Activated CD4-positive, CD25-positive, alpha-beta regulatory T cell treated with anti-CD3 and anti-CD28 coated beads, Interleukin-2, amount 50 U/mL, for 24 hours (primary cell): ENCODE measurements around the gene VEGFB.

Experiments used
- ATAC-seq, 2 donors: fragments of 150-1000 bp; cut with Tn5 transposase; one replicate each; pipeline ENCODE4 v1.10.0; 2021; ENCODE audit warnings: mild to moderate bottlenecking in 1 of 2, moderate library complexity in 1 of 2

Gene VEGFB

DNA sequence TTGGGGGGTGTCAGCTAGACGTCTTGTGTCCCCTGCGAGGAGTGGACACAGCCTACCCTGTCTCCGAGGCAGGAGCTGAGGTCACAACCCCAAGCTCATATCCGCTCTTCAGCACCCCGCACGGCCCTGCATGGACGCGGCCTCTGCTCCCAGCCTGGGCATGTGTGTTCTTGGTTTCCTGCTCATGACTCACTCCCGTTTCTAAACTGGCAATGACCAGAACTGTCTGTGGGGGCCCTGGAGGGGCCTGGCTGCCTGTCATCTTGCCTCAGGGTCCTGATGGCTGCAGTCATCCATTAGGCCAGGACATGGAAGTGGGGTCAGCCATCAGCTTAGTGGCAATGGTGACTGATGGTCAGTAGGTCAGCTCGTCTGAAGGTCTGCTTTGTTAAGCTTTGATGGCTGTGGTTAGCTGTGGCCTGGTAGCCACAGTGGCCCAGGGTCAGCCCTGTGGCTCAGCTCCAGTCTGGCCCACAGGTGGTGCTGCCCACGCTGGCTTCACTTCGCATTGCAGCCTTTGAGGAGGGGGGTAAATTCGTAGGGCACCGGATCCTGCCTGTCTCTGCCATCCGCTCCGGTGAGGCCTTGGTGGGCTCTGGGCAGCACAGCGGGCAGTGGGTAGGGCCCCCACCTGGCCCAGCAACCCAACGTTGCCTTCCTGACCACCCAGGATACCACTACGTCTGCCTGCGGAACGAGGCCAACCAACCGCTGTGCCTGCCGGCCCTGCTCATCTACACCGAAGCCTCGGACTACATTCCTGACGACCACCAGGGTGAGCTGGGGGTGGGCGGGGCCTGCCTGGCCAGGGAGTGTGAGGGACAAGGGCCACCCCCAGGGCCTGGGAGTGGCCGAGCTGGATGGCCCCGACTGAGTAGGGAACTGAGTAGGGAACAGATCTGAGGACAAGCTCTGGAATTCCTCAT, 28.9 kb downstream of the VEGFB start:
- ATAC-seq = no peak

DNA sequence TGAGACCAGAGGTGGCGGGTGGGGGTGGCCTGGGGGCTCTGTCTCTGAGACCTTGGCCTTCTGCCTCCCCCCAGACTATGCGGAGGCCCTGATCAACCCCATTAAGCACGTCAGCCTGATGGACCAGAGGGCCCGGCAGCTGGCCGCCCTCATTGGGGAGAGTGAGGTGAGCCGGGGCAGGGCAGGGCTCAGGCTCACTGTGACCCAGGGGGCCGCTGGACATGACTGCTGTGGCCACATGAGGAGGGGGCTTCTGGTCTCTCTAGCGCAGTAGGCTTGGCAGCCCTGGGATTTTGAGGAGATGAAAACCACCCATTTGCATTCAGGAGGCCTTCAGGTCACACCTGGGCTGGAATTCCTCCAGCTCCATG, 29.5 kb downstream of the VEGFB start:
- no peak for ATAC-seq

DNA sequence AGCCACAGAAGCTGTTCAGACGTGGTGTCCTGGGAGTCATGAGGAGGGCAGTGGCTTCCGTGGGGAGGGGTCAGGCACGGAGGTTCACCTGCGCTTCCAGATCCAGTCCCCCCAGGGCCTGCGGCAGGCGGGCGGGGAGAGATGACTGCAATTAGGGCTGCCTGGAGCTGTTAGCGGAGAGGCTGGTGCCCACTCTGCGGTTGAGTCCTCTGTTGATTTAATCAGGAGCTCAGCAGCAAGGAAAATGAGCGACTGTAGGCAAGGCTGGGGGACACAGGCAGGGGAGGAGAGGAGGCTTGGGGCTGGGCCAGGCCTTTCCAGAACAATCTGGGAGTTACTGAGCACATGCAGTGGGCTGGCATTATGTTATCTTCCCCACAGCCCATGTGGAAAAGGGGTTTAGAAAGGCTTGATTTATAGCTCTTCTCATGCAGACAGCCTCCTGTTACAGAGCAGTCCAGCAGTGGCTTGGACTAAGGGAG, 30.0 kb downstream of the VEGFB start:
- ATAC-seq = no peak

DNA sequence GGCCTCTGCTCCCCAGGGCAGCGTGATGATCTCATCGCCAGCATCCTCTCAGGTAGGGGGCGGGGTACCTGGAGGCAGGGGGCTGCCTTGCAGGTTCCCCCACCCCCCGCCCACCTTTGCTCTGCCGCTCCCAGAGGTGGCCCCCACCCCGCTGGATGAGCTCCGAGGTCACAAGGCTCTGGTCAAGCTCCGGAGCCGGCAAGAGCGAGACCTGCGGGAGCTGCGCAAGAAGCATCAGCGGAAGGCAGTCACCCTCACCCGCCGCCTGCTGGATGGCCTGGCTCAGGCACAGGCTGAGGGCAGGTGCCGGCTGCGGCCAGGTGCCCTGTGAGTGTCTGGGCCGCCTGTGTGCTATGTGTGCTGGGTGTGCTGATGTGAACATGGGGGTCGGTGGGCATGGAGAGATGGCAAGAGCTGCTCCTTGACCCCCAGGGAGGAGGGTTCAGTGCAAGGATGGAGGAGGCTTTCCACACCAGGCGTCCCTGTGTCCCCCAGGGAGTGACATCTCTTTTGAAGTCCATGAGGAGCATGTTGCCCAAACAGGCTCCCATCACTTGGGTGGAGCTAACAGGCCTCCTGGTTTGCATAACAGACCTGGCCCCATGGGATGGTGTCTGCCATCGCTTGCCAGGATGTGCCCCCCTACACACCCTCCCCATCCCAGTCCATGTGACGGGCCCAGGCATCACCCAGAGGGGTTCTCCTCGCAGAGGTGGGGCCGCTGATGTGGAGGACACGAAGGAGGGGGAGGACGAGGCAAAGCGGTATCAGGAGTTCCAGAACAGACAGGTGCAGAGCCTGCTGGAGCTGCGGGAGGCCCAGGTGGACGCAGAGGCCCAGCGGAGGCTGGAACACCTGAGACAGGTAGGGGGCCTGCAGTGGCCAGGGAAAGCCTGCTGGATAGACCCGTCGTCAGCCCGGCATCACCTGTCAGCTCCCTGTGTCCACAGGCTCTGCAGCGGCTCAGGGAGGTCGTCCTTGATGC, 31.1 kb downstream of the VEGFB start:
- no peak for ATAC-seq

DNA sequence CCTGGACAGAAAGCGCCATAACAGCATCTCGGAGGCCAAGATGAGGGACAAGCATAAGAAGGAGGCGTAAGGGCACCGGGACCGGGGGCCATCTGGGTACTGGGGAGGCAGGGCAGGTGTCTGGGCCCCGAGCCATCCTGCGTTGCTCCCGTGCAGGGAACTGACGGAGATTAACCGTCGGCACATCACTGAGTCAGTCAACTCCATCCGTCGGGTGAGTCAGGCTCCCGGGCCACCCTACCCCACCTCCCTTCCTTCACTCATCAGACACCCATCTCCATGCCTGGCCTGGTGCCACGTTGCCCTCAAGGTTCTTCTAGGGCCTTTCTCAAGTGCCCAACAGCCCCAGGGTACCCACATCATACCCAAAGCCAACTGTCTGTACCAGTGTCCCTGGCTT, 32.0 kb downstream of the VEGFB start:
- no peak for ATAC-seq

DNA sequence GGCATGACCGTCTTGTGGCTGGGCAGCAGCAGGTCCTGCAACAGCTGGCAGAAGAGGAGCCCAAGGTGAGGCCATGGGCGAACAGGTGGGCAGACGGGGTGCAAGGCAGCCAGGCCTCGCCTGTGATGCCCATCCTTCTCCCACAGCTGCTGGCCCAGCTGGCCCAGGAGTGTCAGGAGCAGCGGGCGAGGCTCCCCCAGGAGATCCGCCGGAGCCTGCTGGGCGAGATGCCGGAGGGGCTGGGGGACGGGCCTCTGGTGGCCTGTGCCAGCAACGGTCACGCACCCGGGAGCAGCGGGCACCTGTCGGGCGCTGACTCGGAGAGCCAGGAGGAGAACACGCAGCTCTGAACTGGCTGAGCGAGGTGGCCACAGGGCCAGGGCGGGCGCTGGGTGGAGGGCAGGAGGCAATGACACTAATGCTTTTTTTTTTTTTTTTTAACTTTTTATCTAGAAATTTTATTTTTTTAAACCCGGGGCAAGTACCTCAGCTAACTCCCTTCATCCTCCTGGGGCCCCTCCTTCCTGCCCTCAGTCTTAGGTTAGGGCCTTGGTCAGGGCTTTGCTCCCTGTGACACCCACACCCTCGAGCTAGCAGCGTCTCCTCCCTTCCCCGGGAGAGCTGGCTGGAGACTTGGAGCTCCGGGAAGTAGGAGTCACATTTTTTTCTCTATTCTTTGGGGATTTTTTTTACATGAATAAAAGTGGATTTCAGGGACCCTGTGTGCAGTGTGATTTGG, 33.0 kb downstream of the VEGFB start:
- ATAC-seq = no peak

DNA sequence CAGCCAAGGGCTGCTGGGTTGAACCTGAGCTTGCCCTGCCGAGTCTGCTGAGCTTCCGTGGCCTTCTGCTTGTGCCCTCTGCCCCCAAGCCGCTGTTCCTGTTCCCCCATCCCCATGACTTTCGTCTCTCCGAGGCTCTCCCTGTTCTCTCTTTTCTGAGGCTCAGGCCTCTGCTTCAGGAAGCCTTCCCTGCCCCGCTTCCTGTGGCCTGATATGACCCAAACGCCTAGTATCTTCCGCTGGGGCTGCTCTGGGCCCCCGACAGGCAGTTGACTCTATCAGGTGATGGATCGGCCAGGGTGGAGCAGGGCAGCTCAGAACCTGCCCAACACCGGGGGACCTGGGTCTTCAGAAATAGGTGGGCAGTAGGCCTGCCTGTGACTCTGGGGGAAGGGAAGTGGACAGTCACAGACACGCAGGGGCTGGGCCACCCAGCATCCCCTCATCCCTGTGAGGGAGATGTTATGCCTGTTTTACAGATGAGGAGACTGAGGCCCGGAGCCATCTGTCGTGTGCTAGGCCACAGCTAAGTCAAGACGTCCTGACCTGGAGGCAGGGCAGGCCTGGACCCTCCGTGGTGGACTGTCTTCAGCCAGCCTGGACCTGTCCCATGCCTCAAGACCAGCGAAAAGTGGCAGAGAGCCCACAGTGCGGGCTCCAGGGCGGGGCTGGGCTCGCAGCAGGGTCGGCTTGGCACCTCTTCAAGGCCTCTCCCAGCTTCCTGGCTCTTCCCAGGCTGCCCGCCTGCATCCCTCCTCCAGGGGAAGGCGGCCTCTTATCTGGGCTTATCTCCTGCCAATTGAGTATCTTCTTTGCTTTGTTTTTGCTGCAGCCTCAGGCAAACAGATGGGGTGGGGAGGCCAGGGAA, 33.9 kb downstream of the VEGFB start:
- ATAC-seq = no peak

DNA sequence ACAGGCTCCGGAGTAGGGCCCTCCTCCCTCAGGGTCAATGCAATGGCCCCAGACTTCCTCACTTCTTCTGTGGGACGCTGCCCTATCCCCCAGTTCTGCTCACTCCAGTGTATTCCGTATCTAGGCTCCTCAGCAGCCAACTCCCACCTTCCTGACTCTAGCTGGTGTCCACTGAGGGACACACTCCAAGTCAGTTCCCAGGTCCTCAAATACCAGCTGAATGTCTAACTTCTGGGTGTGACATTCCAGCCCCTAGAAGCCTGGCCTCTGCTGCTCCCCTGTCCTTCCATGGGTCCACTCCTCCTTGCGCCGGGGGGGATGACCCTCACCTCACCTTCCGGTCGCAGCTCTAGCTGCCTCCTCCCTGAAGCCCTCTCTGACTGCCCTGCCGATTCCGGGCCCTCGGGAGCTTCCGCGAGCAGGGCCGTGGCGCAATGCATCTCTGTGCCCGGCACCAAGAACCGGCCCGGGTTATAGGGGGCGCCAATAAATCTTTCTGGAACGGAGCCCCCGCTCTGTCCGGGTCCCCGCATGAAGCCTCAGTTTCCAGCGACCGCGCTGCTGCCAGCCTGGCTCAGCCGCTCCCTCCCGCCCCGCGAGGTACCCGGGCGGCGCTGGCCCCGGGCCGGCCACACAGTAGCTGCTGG, 34.6 kb downstream of the VEGFB start:
- ATAC-seq = peak; percentile 1 to 13

DNA sequence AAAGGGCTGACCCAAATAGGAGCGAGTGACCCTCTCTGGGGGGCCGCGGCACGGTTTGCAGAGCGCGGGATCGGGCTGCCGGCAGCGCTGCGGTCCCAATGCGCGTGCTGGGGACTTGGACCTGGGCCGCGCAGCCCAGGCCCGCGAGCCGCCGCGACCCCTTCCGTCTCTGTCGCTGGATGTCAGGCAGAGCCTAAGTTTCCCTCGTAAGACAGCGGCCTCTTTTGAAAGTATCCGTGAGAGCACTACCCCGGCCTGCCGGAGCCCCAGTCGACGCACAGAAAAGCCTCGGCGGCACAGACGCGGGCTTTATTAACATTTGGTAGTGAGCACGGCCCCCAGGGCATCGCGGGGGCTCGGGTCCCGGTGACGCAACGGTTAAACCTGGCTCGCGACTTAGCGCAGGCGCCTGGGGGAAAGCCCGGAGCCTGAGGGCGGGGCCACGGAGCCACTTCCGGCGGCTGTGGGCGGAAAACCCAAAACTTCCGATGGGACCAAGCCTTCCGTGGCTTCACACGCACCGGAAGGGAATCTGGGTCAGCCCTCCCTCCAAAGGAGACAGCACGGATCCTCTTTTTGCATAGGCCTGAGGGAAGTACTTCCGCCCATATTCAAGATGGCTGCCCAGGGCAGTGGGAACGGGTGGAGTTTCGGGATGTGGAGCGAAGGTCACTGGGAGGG, 35.3 kb downstream of the VEGFB start:
- ATAC-seq = peak; percentile 81 to 83

DNA sequence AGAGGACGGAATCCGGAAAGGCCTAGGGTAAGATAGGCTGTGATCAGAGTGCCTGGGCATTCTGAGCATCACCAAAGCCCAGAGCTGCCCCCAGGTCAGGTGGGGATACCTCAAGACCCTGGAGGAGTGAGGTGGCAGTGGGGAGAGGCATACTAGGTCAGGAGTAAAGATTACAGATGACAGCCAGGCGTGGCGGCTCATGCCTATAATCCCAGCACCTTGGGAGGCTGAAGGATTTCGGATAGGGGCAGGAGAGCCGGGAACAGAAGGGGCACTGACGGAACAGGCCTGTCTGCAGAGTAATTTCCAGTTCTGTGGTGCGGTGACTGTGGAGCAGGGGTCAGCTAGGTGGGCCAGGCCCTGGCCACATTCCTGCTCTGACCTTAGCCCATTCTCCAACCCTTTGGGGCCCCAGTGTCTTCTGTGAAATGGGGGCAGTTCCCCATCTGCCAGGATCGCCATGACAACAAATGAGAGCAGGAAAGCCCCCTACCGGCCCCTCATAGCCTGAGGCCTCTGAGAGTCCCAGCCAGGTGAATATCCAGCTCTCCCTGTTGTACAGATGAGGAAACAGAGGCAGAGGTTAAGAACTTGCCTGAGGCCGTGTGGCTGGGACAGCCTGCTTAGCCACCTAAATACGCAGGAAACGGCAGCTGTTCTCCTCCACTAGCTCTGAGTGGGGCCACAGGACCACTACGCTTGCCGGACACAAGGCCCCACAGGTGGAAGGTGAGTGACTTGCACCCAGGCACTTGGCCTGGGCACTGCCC, 40.8 kb downstream of the VEGFB start:
- ATAC-seq = no peak

DNA sequence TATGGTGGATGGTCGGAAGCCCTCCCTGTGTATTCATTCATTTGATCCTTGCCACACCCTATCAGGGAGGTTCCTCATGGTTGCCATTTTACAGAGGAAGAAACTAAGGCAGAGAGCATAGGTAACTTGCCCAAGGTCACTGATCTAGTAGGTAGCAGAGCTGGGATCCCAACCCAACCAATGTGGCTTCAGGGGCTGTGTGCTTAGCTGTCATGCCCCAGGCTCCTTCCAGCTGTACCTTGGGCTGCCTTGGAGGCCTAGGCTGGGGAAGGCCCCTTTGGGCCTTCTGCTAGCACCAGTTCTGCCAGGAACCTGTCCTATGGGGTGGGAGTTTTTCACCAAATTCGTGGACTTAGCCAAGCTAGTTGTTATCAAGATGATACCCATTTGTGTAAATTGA, 41.5 kb downstream of the VEGFB start:
- no peak for ATAC-seq

DNA sequence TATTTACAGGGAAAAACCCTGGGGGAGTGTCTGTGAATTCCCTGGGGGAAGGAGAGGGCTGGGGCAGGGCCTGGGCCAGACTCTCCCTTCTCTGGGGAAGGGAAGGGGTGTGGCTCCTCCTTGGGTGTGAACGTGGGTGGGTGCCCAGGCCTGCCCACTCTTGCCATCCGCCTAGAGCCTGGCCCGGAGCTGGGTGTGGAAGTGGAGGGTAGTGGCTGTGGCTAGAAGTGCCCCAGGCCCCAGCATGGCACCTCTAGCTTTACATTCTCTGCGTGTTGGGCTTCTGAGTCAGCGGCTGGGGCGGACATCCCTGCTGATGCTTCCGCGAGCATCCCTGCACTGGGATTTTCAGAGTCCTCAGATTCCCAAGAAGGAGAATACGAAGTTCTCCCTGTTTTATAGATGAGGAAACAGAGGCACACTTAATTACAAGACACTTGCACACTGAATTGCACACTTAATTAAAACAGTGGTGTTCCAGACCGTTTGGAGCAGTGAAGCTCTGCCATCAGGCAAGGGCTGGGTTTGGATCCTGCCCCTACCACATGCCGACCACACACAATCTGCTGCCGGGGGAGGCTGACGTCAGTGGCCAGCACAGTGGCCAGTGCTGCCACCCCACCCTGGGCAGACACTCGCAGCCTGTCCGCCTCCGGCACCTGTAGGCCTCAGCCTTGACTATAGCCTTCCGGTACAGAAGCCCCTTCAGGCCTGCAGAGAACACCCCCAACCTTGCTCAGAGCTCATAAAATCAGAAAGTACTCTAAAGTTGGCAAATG, 42.5 kb downstream of the VEGFB start:
- no peak for ATAC-seq

DNA sequence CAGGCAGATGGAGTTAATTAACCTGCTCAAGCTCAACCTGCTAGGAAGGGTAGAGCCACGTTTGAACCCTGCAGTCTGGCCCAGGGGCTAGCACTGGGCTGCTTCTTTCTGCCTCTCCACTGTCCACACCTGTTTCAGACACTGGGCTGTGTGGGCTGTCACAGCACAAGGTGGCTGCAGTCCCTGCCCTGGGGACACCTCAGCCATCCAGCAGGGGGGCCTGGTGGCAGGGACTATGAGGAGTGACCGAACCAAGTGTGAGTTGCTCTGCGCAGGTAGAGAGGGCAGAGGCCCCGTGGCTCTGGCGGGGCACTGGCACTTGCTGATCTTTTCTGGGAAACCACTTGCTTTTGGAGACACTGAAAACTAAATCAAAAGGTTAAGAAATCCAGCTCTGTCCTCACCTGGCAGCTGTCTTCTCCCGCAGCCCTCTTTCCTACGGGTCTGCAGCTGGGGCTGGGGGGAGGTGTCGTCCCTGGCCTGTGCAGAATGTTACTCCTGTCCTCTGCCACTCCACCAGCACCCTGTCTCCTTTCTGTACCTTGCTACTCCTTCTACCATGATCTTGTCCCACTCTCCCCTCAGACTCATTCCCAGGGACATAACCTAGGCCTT, 44.3 kb downstream of the VEGFB start:
- no peak for ATAC-seq

DNA sequence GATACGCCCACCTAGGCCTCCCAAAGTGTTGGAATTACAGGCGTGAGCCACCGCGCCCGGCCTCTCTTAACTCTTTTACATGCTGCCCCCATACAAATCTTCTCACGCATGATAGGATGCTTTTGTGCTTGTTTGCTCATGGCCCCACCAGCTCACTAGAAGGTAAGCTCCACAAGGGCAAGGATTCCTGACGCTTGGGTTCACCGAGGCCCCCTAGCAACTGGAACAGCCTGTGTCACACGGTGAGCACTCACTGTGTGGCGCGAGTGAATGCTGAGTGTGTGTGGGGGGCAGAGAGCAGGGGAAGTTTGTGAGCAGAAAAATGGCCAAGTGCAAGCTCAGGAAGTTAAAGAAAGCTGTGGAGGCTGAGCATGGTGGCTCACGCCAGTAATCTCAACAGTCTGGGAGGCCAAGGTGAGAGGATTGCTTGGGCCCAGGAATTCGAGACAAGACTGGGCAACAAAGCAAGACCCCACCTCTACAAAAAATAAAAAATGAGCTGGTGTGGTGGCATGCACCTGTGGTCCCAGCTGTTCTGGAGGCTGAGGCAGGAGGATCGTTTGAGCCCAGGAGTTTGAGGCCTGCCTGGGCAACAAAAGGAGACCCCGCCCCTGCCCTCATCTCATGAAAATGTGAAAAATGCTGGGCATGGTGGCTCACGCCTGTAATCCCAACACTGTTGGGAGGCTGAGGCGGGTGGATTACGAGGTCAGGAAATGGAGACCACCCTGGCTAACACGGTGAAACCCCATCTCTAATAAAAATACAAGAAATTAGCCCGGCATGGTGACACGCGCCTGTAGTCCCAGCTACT, 47.8 kb downstream of the VEGFB start:
- no peak for ATAC-seq

DNA sequence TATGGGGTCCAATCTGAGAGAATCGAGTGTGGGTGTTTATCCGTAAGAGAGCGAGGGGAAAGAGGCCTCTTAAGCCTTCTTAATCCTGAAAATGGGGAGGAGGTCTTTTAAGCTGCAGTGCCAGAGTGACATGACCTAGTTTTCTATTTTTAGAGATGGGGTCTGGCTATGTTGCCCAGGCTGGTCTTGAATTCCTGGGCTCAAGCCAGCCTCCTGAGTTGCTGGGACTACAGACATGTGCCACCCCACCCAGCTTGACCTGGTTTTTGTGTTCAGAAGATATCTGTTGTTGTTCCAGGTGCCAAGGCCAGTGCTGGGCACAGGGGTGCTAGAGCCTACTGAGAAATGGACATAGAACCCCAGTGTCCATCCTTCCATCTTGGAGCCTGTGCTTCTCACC, 48.7 kb downstream of the VEGFB start:
- ATAC-seq = no peak

DNA sequence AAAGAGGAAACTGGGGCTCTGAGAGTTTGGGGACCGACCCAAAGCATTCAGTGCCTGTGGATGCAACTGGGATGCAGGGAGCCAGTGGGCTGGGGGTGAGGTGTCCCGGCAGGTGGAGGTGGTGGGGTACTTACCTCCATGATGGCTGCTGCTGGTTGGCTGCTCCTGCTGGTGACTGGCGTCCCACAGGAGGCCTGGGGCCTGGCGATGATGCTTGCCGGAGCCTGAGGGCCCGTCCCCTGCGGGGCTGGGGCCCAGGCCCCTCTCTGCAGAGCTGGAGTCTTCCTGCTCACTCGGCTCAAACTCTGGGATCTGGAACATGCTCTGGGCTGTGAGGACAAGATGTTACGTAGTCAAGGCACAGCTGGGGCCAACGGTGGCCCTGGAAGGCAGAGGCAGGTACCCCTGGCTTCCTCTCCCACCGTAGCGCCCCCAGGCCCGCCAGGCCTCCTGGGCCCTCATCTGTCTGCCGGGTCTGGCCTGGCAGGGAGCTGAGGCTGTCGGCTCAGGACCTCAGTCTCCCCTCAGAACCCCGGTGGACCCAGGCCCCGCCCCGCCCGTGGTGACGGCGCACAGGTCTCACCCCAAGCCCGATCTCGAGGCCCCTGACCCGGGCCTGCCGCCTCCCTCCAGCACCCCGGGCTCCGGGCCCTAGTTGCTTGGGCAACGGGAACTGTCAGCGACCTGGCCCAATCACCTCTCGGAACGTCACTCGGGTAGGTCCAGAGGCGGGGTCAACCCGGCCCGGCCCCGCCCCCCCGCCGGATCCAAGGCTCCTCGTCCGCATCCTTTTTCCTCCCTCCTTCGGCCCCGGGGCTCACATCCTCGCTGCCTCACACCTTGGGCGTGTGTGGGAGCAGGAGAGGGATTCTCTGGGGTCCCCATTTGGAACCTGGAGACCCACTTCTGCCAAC, 49.9 kb downstream of the VEGFB start, which contains the start of gene BAD:
TSS of gene BAD (minus strand) at position 618 of the 914 bp plus-strand sequence. CDS start at position 321, 297 bp downstream.
- peak; percentile 88 to 93 for ATAC-seq
